A673 (cell line): Measurements from ENCODE around the gene FRAS1. TPM values are rescaled to one million over a fixed set of nuclear protein-coding genes. Genes with fewer than 3 reads are reported as not detected.

Experiments
- BruUV-seq: library from RNA; stranded (reverse); fragments of 400-500 nt; replicated peaks from 2 replicates; lab custom pipeline; 2021; lab: Mats Ljungman, UMichigan
- CTCF ChIA-PET: fragments of 300-600 bp; sonication (Branson Sonifier 250); formaldehyde crosslinking; loops from one replicate; lab custom pipeline; 2022; ENCODE audit warnings: antibody characterized with exemption; lab: Charles Lee
- POLR2A ChIA-PET: fragments of 300-600 bp; sonication (Branson Sonifier 250); formaldehyde crosslinking; loops from one replicate; lab custom pipeline; 2022; ENCODE audit warnings: antibody characterized with exemption; ENCODE audit not compliant: low non-redundant PET; lab: Charles Lee
- DNase-seq: peaks from one replicate; pipeline ENCODE4 v3.0.0-alpha.2; 2015; ENCODE audit warnings: low spot score
- H3K27ac ChIP-seq: fragments of 200-600 bp; sonication (generic); 2 replicates; pipeline ENCODE4 v1.5.1; 2016; ENCODE audit warnings: mixed run types, low read depth, mild to moderate bottlenecking, mixed read lengths, antibody characterized with exemption, low read length; ENCODE audit not compliant: poor library complexity, severe bottlenecking
- H3K27me3 ChIP-seq: fragments of 200-600 bp; sonication (generic); replicated peaks from 2 replicates; pipeline ENCODE4 v1.6.1; 2017; ENCODE audit warnings: mixed run types, low read depth, mild to moderate bottlenecking, mixed read lengths, antibody characterized with exemption, low read length; ENCODE audit not compliant: insufficient read depth, poor library complexity
- H3K36me3 ChIP-seq: fragments of 200-600 bp; sonication (generic); 2 replicates; pipeline ENCODE4 v1.6.1; 2016; ENCODE audit warnings: mixed run types, mild to moderate bottlenecking, mixed read lengths, antibody characterized with exemption, low read length; ENCODE audit not compliant: insufficient read depth, poor library complexity, severe bottlenecking
- H3K4me1 ChIP-seq: fragments of 200-600 bp; sonication (generic); 2 replicates; pipeline ENCODE4 v1.6.1; 2017; ENCODE audit warnings: mixed run types, mild to moderate bottlenecking, mixed read lengths, antibody characterized with exemption, low read length; ENCODE audit not compliant: insufficient read depth, poor library complexity, severe bottlenecking
- H3K4me3 ChIP-seq: fragments of 200-600 bp; sonication (generic); 2 replicates; pipeline ENCODE4 v1.5.1; 2016; ENCODE audit warnings: low read depth, mixed run types, mild to moderate bottlenecking, mixed read lengths, low read length; ENCODE audit not compliant: poor library complexity, severe bottlenecking
- H3K9me3 ChIP-seq: fragments of 200-600 bp; sonication (generic); 2 replicates; pipeline ENCODE4 v1.6.1; 2016; ENCODE audit warnings: mixed run types, low read depth, mild to moderate bottlenecking, mixed read lengths, antibody characterized with exemption, low read length; ENCODE audit not compliant: poor library complexity, severe bottlenecking
- CTCF ChIP-seq: fragments of 300-800, 200-600 bp; sonication (generic); conservative IDR thresholded peaks from 2 replicates; pipeline ENCODE4 v1.5.1; 2017; ENCODE audit warnings: low read depth, mild to moderate bottlenecking, antibody characterized with exemption, low read length, moderate library complexity, mixed read lengths
- EZH2 ChIP-seq: fragments of 200-600 bp; sonication (generic); IDR thresholded peaks from 2 replicates; pipeline ENCODE4 v1.6.1; 2017; ENCODE audit warnings: borderline replicate concordance, low read depth, mild to moderate bottlenecking, mixed read lengths, antibody characterized with exemption, low read length; ENCODE audit not compliant: poor library complexity, severe bottlenecking
- intact Hi-C: fragments of 100-400 bp; cut with micrococcal nuclease; formaldehyde crosslinking; loops from one replicate; pipeline ENCODE4 v1.10.0; 2022; ENCODE audit not compliant: unreplicated experiment
- total RNA-seq: library from RNA; stranded (reverse); gene quantifications from 2 replicates; pipeline ENCODE4 v1.2.3, GENCODE V29; 2021

Gene FRAS1
- total RNA-seq, 1 experiment from 2014 or later, result 0.06 TPM

- CTCF ChIA-PET, result no interaction called here
- no peaks in the 10 kb centered on the region for H3K27me3 ChIP-seq
Observed at GRCh38 chr4:78481180-78481579, 424.1 kb downstream of the FRAS1 start.

GRCh38 chr4:78482281-78482680 is 425.2 kb downstream of the FRAS1 start:
- POLR2A ChIA-PET, result no interaction called here
- BruUV-seq, result no TSS peak
- Histone ChIP-seq H3K27me3 (no peaks in the 10 kb centered on the region), H3K27ac (no peak overlapping the region), H3K36me3 (no peaks in the 10 kb centered on the region), H3K4me1 (no peaks in the 10 kb centered on the region), H3K9me3 (no peaks in the 10 kb centered on the region), H3K4me3 (no peak overlapping the region)
- intact Hi-C loops, result no loop called here
- CTCF ChIA-PET, result no interaction called here
- no peak for DNase-seq
- TF ChIP-seq EZH2 (no peak), CTCF (no peak)

More at GRCh38 chr4:78481180-78481579, 424.1 kb downstream of the FRAS1 start:
- no peaks in the 10 kb centered on the region for H3K4me1 ChIP-seq
- H3K4me3 ChIP-seq, result no peak overlapping the region
- no peaks in the 10 kb centered on the region for H3K36me3 ChIP-seq
- BruUV-seq, result no TSS peak
- POLR2A ChIA-PET, result no interaction called here
- no peaks in the 10 kb centered on the region for H3K9me3 ChIP-seq
- no peak overlapping the region for H3K27ac ChIP-seq
- intact Hi-C loops, result no loop called here
- TF ChIP-seq CTCF (no peak), EZH2 (no peak)
- no peak for DNase-seq

- H3K9me3 ChIP-seq, result no peaks in the 10 kb centered on the region
- no peaks in the 10 kb centered on the region for H3K27me3 ChIP-seq
- H3K4me3 ChIP-seq, result no peak overlapping the region
- H3K27ac ChIP-seq, result no peak overlapping the region
- ChIA-PET CTCF (no interaction called here), POLR2A (no interaction called here)
- intact Hi-C loops, result no loop called here
- no peaks in the 10 kb centered on the region for H3K36me3 ChIP-seq
- no peaks in the 10 kb centered on the region for H3K4me1 ChIP-seq
- DNase-seq, result no peak
- no peak for TF ChIP-seq EZH2
- no peak for TF ChIP-seq CTCF
- BruUV-seq, result no TSS peak
Observed at GRCh38 chr4:78483811-78484210, 426.7 kb downstream of the FRAS1 start.
